K562 (cell line): ENCODE data around the gene ZNF667. TPM values are rescaled to one million over a fixed set of nuclear protein-coding genes. Genes with fewer than 3 reads are reported as not detected.

Source experiments
- CCAR2 ChIP-seq: fragments of 200-400 bp; formaldehyde crosslinking; IDR thresholded peaks from 2 replicates; pipeline ENCODE4 v1.6.1; 2017; ENCODE audit warnings: mild to moderate bottlenecking, low read depth, low read length
- COPS2 ChIP-seq: fragments of 450-650 bp; conservative IDR thresholded peaks from 2 replicates; pipeline ENCODE4 v1.6.1; 2016; ENCODE audit warnings: mild to moderate bottlenecking, moderate library complexity
- E2F1 ChIP-seq: sonication (generic); formaldehyde crosslinking; IDR thresholded peaks from 2 replicates; pipeline ENCODE4 v1.8.1; 2023; ENCODE audit warnings: mild to moderate bottlenecking, missing genetic modification reagents, moderate library complexity
- ELF2 ChIP-seq: fragments of 250-450 bp; sonication (Bioruptor Pico); IDR thresholded peaks from 2 replicates; pipeline ENCODE4 v1.5.0; 2021; ENCODE audit warnings: mild to moderate bottlenecking
- ELK3 ChIP-seq: fragments of 450-650 bp; formaldehyde crosslinking; IDR thresholded peaks from 2 replicates; pipeline ENCODE4 v1.4.0; 2020; ENCODE audit warnings: mild to moderate bottlenecking
- HDAC1 ChIP-seq, 2 experiments: fragments of 450-650 bp; IDR thresholded peaks; 2 replicates each; pipeline ENCODE4 v1.6.1; 2016 to 2017; ENCODE audit warnings: inconsistent platforms in 1 of 2, mild to moderate bottlenecking in 1 of 2, moderate library complexity in 1 of 2
- HOMEZ ChIP-seq: fragments of 250-450 bp; sonication (Bioruptor Pico); IDR thresholded peaks from 2 replicates; pipeline ENCODE4 v1.4.0; 2020; ENCODE audit warnings: mild to moderate bottlenecking, moderate library complexity
- ID3 ChIP-seq, 2 experiments: fragments of 250-450 bp in 1 of 2; fragments of 450-650 bp in 1 of 2; sonication (Bioruptor Pico) in 1 of 2; IDR thresholded peaks; 2 replicates each; pipeline versions ENCODE4 v1.6.1 to v1.8.0; 2016 to 2021; ENCODE audit warnings: mild to moderate bottlenecking in 2 of 2, moderate library complexity in 2 of 2, missing compliant biosample characterization in 1 of 2, missing genetic modification characterization in 1 of 2
- IRF2 ChIP-seq: sonication (generic); formaldehyde crosslinking; IDR thresholded peaks from 2 replicates; pipeline ENCODE4 v1.8.1; 2022; ENCODE audit warnings: mild to moderate bottlenecking, missing genetic modification reagents
- KLF1 ChIP-seq: fragments of 450-650 bp; IDR thresholded peaks from 2 replicates; pipeline ENCODE4 v1.6.1; 2016; ENCODE audit warnings: missing genetic modification characterization, missing compliant biosample characterization
- PTTG1 ChIP-seq: fragments of 450-650 bp; IDR thresholded peaks from 2 replicates; pipeline ENCODE4 v1.6.1; 2016; ENCODE audit warnings: low read depth, mild to moderate bottlenecking, missing genetic modification characterization, missing compliant biosample characterization
- RBM22 ChIP-seq: fragments of 200-400 bp; formaldehyde crosslinking; IDR thresholded peaks from 2 replicates; pipeline ENCODE4 v1.6.1; 2018; ENCODE audit warnings: low read length, low read depth; ENCODE audit not compliant: poor library complexity, severe bottlenecking
- RBM34 ChIP-seq: fragments of 200-400 bp; formaldehyde crosslinking; IDR thresholded peaks from 2 replicates; pipeline ENCODE4 v1.6.1; 2018; ENCODE audit warnings: low read length, borderline replicate concordance; ENCODE audit not compliant: insufficient read depth
- RHOXF2B ChIP-seq: fragments of 250-450 bp; sonication (Bioruptor Pico); conservative IDR thresholded peaks from 2 replicates; pipeline ENCODE4 v1.5.1; 2021
- SMARCA4 ChIP-seq: fragments of 450-650 bp; IDR thresholded peaks from 2 replicates; pipeline ENCODE4 v1.6.1; 2016
- SMARCA5 ChIP-seq: fragments of 450-650 bp; IDR thresholded peaks from 2 replicates; pipeline ENCODE4 v1.6.1; 2016
- SMARCE1 ChIP-seq: fragments of 450-650 bp; IDR thresholded peaks from 2 replicates; pipeline ENCODE4 v1.7.1; 2016; ENCODE audit warnings: mild to moderate bottlenecking
- SMC3 ChIP-seq: conservative IDR thresholded peaks from 2 replicates; pipeline ENCODE4 v1.6.1; 2011; ENCODE audit warnings: low read depth, low read length, improper control_type of control experiment; ENCODE audit not compliant: insufficient read depth
- SRSF9 ChIP-seq: fragments of 200-400 bp; formaldehyde crosslinking; IDR thresholded peaks from 2 replicates; pipeline ENCODE4 v1.6.1; 2017; ENCODE audit warnings: low read depth, low read length, borderline replicate concordance
- ZFP30 ChIP-seq: fragments of 250-450 bp; sonication (Bioruptor Pico); IDR thresholded peaks from 2 replicates; pipeline ENCODE4 v1.8.0; 2022; ENCODE audit warnings: moderate library complexity, mild to moderate bottlenecking, inconsistent platforms, borderline replicate concordance
- ZNF165 ChIP-seq: fragments of 250-450 bp; sonication (Bioruptor Pico); IDR thresholded peaks from 2 replicates; pipeline ENCODE4 v1.4.0; 2020; ENCODE audit warnings: borderline replicate concordance
- ZNF398 ChIP-seq: fragments of 250-450 bp; sonication (Bioruptor Pico); IDR thresholded peaks from 2 replicates; pipeline ENCODE4 v1.8.0; 2021; ENCODE audit warnings: moderate library complexity, mild to moderate bottlenecking, inconsistent platforms
- polyA plus RNA-seq, 8 experiments: library from polyadenylated mRNA; depleted of rRNA in 4 of 8; stranded (reverse) in 5 of 8; unstranded in 3 of 8; fragments of >200 nt; fragmentation: Nextera tagmentation in 2 of 8; fragmentation: Illumina TruSeq in 1 of 8; extraction: Ambion mirVana in 2 of 8; extraction: Trizol in 1 of 8; gene quantifications; 2 replicates each; pipeline versions ENCODE4 v1.2.1 to v1.2.3, GENCODE V29; 2011 to 2014; ENCODE audit warnings: inconsistent platforms in 1 of 8, missing spikeins in 1 of 8
- total RNA-seq, 7 experiments: library from RNA; depleted of rRNA in 6 of 7; stranded (reverse); fragments of >200 nt in 6 of 7; fragmentation: Illumina TruSeq in 2 of 7; extraction: Trizol in 2 of 7; gene quantifications; 2 replicates each; pipeline versions ENCODE4 v1.2.1 to v1.2.3, GENCODE V29; 2011 to 2021; ENCODE audit warnings: low replicate concordance in 1 of 7

The ZNF667 gene
- total and polyA plus RNA-seq, 9 of the 15 experiments (the other 6 are each of a cell fraction or from before 2014, with no cell fraction given) = not detected

- TF ChIP-seq ZNF398 (CRISPR knock-in tag) (no peak), HOMEZ (CRISPR knock-in tag) (no peak), PTTG1 (no peak), ZNF165 (CRISPR knock-in tag) (no peak), SMC3 (0 out of 2 replicates have a peak, but pooled peaks have one; percentile 18), ELF2 (CRISPR knock-in tag) (no peak), SRSF9 (no peak), CCAR2 (no peak), COPS2 (no peak), SMARCA5 (0 out of 2 replicates have a peak, but pooled peaks have one; percentile 48), SMARCE1 (no peak), ID3 (CRISPR knock-in tag; IDR thresholded peaks at IDR 0.05) (no peak), ID3 (tag; IDR thresholded peaks at IDR 0.05) (0 out of 2 replicates have a peak, but pooled peaks have one; percentile 27), HDAC1 (IDR thresholded peaks at IDR 0.05) (peak in 1 of 2 experiments; percentile 39; a peak in 1 of 4 replicates), ZFP30 (CRISPR knock-in tag) (no peak), RBM22 (peak; percentile 52), ELK3 (CRISPR knock-in tag) (no peak), IRF2 (CRISPR knock-in tag) (no peak), RHOXF2B (CRISPR knock-in tag) (no peak), SMARCA4 (no peak), RBM34 (no peak), E2F1 (CRISPR knock-in tag) (no peak), KLF1 (tag) (no peak)
Observed at GRCh38 chr19:56393119-56394012, 83.8 kb downstream of the ZNF667 start, which contains the start of gene ZNF582 (continued).
